GM18907 (cell line): ENCODE data around the gene FTL.

Experiments
- ATAC-seq: cut with Tn5 transposase; IDR thresholded peaks from one replicate; pipeline ENCODE4 v1.9.1; 2021; ENCODE audit warnings: mild to moderate bottlenecking, moderate library complexity; ENCODE audit not compliant: unreplicated experiment

FTL gene

GRCh38 chr19:48964205-48965039 lies 687 bp upstream of the FTL start:
- no peak for ATAC-seq

- ATAC-seq = peak; percentile 20
Observed at GRCh38 chr19:48965806-48966540, 864 bp downstream of the FTL start.

GRCh38 chr19:48966541-48967345 lies 1.6 kb downstream of the FTL start:
- ATAC-seq = no peak

- no peak for ATAC-seq
Observed at GRCh38 chr19:48967346-48968178, 2.5 kb downstream of the FTL start.

- ATAC-seq = no peak
Observed at GRCh38 chr19:48968179-48968661, 3.1 kb downstream of the FTL start.

GRCh38 chr19:48968813-48969218 lies 3.7 kb downstream of the FTL start:
- no peak for ATAC-seq

GRCh38 chr19:48969276-48970138 lies 4.4 kb downstream of the FTL start:
- ATAC-seq = no peak

GRCh38 chr19:48970139-48970766 lies 5.1 kb downstream of the FTL start:
- no peak for ATAC-seq

- no peak for ATAC-seq
Observed at GRCh38 chr19:48970923-48971395, 5.8 kb downstream of the FTL start.

GRCh38 chr19:48975947-48976847 lies 11.1 kb downstream of the FTL start:
- ATAC-seq = no peak

GRCh38 chr19:48977061-48977460 lies 12.0 kb downstream of the FTL start:
- ATAC-seq = no peak

- no peak for ATAC-seq
Observed at GRCh38 chr19:48982280-48982679, 17.2 kb downstream of the FTL start.

GRCh38 chr19:48985711-48986110 lies 20.6 kb downstream of the FTL start:
- ATAC-seq = no peak

GRCh38 chr19:48986211-48986610 lies 21.1 kb downstream of the FTL start:
- no peak for ATAC-seq

GRCh38 chr19:48987323-48987722 lies 22.2 kb downstream of the FTL start:
- no peak for ATAC-seq

- ATAC-seq = no peak
Observed at GRCh38 chr19:48988286-48988685, 23.2 kb downstream of the FTL start.

- ATAC-seq = no peak
Observed at GRCh38 chr19:48988860-48989259, 23.8 kb downstream of the FTL start.
